Measurements from ENCODE around the gene COQ4. TPM values are rescaled to one million over a fixed set of nuclear protein-coding genes. Genes with fewer than 3 reads are reported as not detected.

COQ4 gene
- total and polyA plus RNA-seq, 2 of the 8 experiments (the other 6 are each of a cell fraction or from before 2014, with no cell fraction given), result 32.3 to 58.8 TPM

- DNase-seq (ENCODE audit: low read depth in 1 of 2, low spot score in 2 of 2), result no peak
- Histone ChIP-seq H3K36me3 (ENCODE audit: control insufficient read depth in 2 of 4, insufficient read depth in 4 of 4, low read length in 3 of 4) (peaks cover 0 to 12% (median 4%) of the 10 kb centered on the region in 4 experiments; a peak in 5 of 8 replicates), H3K4me2 (ENCODE audit: insufficient read depth in 1 of 2, low read depth in 2 of 2, low read length in 2 of 2) (no peak overlapping the region), H3K79me1 (ENCODE audit: low read depth, low read length) (no peaks in the 10 kb centered on the region), H3K18ac (ENCODE audit: extremely low read depth, low read length) (no peak overlapping the region), H2BK12ac (ENCODE audit: low read depth, low read length) (no peak overlapping the region), H3K4me3 (ENCODE audit: extremely low read depth in 1 of 4, insufficient read depth in 2 of 4, low read depth in 3 of 4, low read length in 4 of 4) (no peak overlapping the region), H4K8ac (ENCODE audit: extremely low read depth, insufficient read depth, low read length) (no peak overlapping the region), H3K9me3 (ENCODE audit: insufficient read depth in 2 of 2, low read depth in 1 of 2, low read length in 1 of 2) (no peaks in the 10 kb centered on the region), H3K23ac (ENCODE audit: insufficient read length) (no peak overlapping the region), H3K23me2 (ENCODE audit: low read depth, low read length) (no peaks in the 10 kb centered on the region), H3K14ac (ENCODE audit: insufficient read length) (no peak overlapping the region), H2BK120ac (replicated peaks; ENCODE audit: low read depth, low read length) (no peak overlapping the region), H3K27me3 (replicated peaks in 1 of 4; ENCODE audit: control insufficient read depth in 3 of 4, extremely low read depth in 1 of 4, insufficient read depth in 3 of 4, low read length in 3 of 4) (no peaks in the 10 kb centered on the region), H3K79me2 (ENCODE audit: control insufficient read depth in 1 of 2, insufficient read depth in 2 of 2, low read length in 2 of 2) (no peaks in the 10 kb centered on the region), H2AK5ac (ENCODE audit: low read depth, low read length) (no peak overlapping the region), H2BK5ac (ENCODE audit: low read depth, low read length) (no peak overlapping the region), H4K20me1 (replicated peaks in 1 of 2; ENCODE audit: control insufficient read depth in 1 of 2, insufficient read depth in 2 of 2, low read length in 2 of 2) (peaks cover 1 to 3% of the 10 kb centered on the region in 2 experiments), H2BK15ac (ENCODE audit: low read length) (no peak overlapping the region), H3K9ac (replicated peaks in 1 of 4; ENCODE audit: extremely low read depth in 1 of 4, low read depth in 3 of 4, low read length in 3 of 4) (no peak overlapping the region), H2BK20ac (ENCODE audit: low read length) (no peak overlapping the region), H2AFZ (ENCODE audit: low read length) (no peak overlapping the region), H4K91ac (replicated peaks; ENCODE audit: insufficient read length, low read length) (no peak overlapping the region), H3K56ac (replicated peaks; ENCODE audit: insufficient read length, low read depth, low read length) (no peak overlapping the region), H3K27ac (ENCODE audit: low read depth, low read length) (no peak overlapping the region), H3K4me1 (replicated peaks in 1 of 4; ENCODE audit: control insufficient read depth in 3 of 4, insufficient read depth in 4 of 4, low read length in 3 of 4) (no peaks in the 10 kb centered on the region), H4K5ac (ENCODE audit: insufficient read length, low read depth, low read length) (no peak overlapping the region), H3K4ac (replicated peaks; ENCODE audit: insufficient read length, low read depth, low read length) (no peak overlapping the region)
- no peak for TF ChIP-seq SP4 (IDR thresholded peaks at IDR 0.05; ENCODE audit: low read length)
- TF ChIP-seq ATF3 (IDR thresholded peaks at IDR 0.05; ENCODE audit: insufficient read depth, low read depth, low read length), result no peak
- WGBS, 2 experiments (ENCODE audit: extremely low coverage in 1 of 2, insufficient coverage in 1 of 2, insufficient read length in 1 of 2, insufficient replicate concordance in 2 of 2, low coverage in 1 of 2, low lambda C conversion rate in 2 of 2, missing lambda C conversion rate in 1 of 2), result 91% methylated on average over 11 of the region's 11 CpGs; no CpG with 5 or more reads in 1 of the 2 experiments
- no peak for FAIRE-seq
- CTCF ChIA-PET (ENCODE audit: partially characterized antibody), result interaction anchor here (0.7 to 1.2 kb wide), 4 partner anchors 12 to 70 kb away, joined by 3 read pairs; no protein-coding TSS in a partner anchor
- POLR2A ChIA-PET (ENCODE audit: partially characterized antibody), result interaction anchor here (0.7 to 1.1 kb wide), 4 partner anchors 11 to 53 kb away, joined by 3 to 4 read pairs (median 3); partner anchors contain the start of genes GOLGA2 and SWI5
These were observed 34.2 kb upstream of the COQ4 start for GRCh38 chr9:128288273-128289004.
